ENCODE data around the gene MINPP1. TPM values are rescaled to one million over a fixed set of nuclear protein-coding genes. Genes with fewer than 3 reads are reported as not detected.

Gene MINPP1
- total RNA-seq, 1 experiment from 2014 or later, result 22.1 TPM

DNA sequence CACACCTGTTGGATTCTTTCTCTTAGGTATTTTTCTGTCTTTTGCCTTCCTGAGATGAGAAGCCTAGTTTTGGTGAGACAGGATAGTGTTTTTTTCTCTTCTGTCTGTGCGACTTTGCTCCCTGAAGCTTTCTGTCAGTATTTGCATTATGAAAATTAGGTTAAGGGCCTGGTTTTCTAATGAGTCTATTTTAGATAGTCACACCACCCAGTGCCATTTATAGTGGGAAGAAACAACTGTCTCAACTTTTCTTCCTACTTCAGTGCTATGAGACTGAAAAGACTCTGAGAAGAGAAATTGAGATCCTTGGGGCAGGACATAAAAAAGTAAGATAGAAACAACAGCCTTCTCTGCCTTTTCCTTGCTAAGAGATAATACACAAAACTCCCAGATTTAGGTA is 53.6 kb downstream of the MINPP1 start:
- ChIA-PET POLR2A (no interaction called here), RAD21 (ENCODE audit: low non-redundant PET in 1 of 2, low total read pairs in 2 of 2, uncharacterized antibody in 2 of 2, unreplicated experiment in 2 of 2) (no interaction called here), CTCF (no interaction called here)
- no peaks in the 10 kb centered on the region for H3K9me2 ChIP-seq (ENCODE audit: insufficient read depth)
- no peak overlapping the region for H3K9ac ChIP-seq (ENCODE audit: low read length)
- H3K79me2 ChIP-seq (ENCODE audit: insufficient read depth, low read length), result no peaks in the 10 kb centered on the region
- no peaks in the 10 kb centered on the region for H3K27me3 ChIP-seq (ENCODE audit: insufficient read depth, low read length)
- no peak for TF ChIP-seq CEBPB (IDR thresholded peaks at IDR 0.05; ENCODE audit: low read depth)
- H3K27ac ChIP-seq (ENCODE audit: low read depth, low read length), result no peak overlapping the region
- DNase-seq (ENCODE audit: low read depth, low spot score) (no peak), ATAC-seq (no peak)
- no TSS peak for BruUV-seq (replicated peaks)
- no peaks in the 10 kb centered on the region for H4K20me1 ChIP-seq (ENCODE audit: insufficient read depth)
- intact Hi-C loops (cut with micrococcal nuclease), result no loop called here
- H3K4me1 ChIP-seq (ENCODE audit: control insufficient read depth in 1 of 2, insufficient read depth in 2 of 2, low read length in 2 of 2), result no peaks in the 10 kb centered on the region
- no peak overlapping the region for H3K4me2 ChIP-seq (ENCODE audit: low read length)
- H2AFZ ChIP-seq (ENCODE audit: low read depth, low read length, poor library complexity, severe bottlenecking), result no peak overlapping the region
- no peak overlapping the region for H3K4me3 ChIP-seq (replicated peaks in 1 of 2; ENCODE audit: low read depth in 1 of 2, low read length in 2 of 2)
- no peaks in the 10 kb centered on the region for H3K9me3 ChIP-seq (ENCODE audit: control insufficient read depth in 1 of 2, insufficient read depth in 1 of 2, low read depth in 1 of 2, low read length in 2 of 2)
- no peaks in the 10 kb centered on the region for H3K36me3 ChIP-seq (ENCODE audit: control insufficient read depth in 1 of 2, insufficient read depth in 2 of 2, low read length in 2 of 2)

- no peak for ATAC-seq
- ChIA-PET POLR2A (no interaction called here), CTCF (no interaction called here), RAD21 (ENCODE audit: low non-redundant PET in 1 of 2, low total read pairs in 2 of 2, uncharacterized antibody in 2 of 2, unreplicated experiment in 2 of 2) (no interaction called here)
- TF ChIP-seq EGR1 (IDR thresholded peaks at IDR 0.05; ENCODE audit: low read depth) (no peak), SRF (IDR thresholded peaks at IDR 0.05; ENCODE audit: low read depth) (no peak), SIN3A (IDR thresholded peaks at IDR 0.05; ENCODE audit: low read depth) (no peak), MAX (IDR thresholded peaks at IDR 0.05) (no peak), CBX3 (IDR thresholded peaks at IDR 0.05; ENCODE audit: low read depth) (no peak), TCF7L2 (IDR thresholded peaks at IDR 0.05; ENCODE audit: borderline replicate concordance, extremely low read depth, insufficient read depth, insufficient read length) (no peak), CEBPB (IDR thresholded peaks at IDR 0.05; ENCODE audit: low read depth) (no peak), ELF1 (IDR thresholded peaks at IDR 0.05; ENCODE audit: borderline replicate concordance, low read depth) (no peak), POLR2AphosphoS5 (IDR thresholded peaks at IDR 0.05; ENCODE audit: low read depth, low read length) (no peak), ZBTB33 (IDR thresholded peaks at IDR 0.05; ENCODE audit: extremely low read depth, insufficient replicate concordance, low read length) (no peak), JUND (IDR thresholded peaks at IDR 0.05) (no peak)
- H2AFZ ChIP-seq (ENCODE audit: low read depth, low read length, poor library complexity, severe bottlenecking), result no peak overlapping the region
- H3K9me2 ChIP-seq (ENCODE audit: insufficient read depth), result no peaks in the 10 kb centered on the region
- H4K20me1 ChIP-seq (ENCODE audit: insufficient read depth), result no peaks in the 10 kb centered on the region
- H3K9me3 ChIP-seq (ENCODE audit: control insufficient read depth in 1 of 2, insufficient read depth in 1 of 2, low read depth in 1 of 2, low read length in 2 of 2), result no peaks in the 10 kb centered on the region
- DNase-seq (ENCODE audit: low read depth, low spot score), result no peak
- no peaks in the 10 kb centered on the region for H3K27me3 ChIP-seq (ENCODE audit: insufficient read depth, low read length)
- no peak overlapping the region for H3K4me2 ChIP-seq (ENCODE audit: low read length)
- intact Hi-C loops (cut with micrococcal nuclease), result no loop called here
- no peak overlapping the region for H3K9ac ChIP-seq (ENCODE audit: low read length)
- H3K4me3 ChIP-seq (replicated peaks in 1 of 2; ENCODE audit: low read depth in 1 of 2, low read length in 2 of 2), result no peak overlapping the region
- no peaks in the 10 kb centered on the region for H3K4me1 ChIP-seq (ENCODE audit: control insufficient read depth in 1 of 2, insufficient read depth in 2 of 2, low read length in 2 of 2)
- no peaks in the 10 kb centered on the region for H3K79me2 ChIP-seq (ENCODE audit: insufficient read depth, low read length)
- no TSS peak for BruUV-seq (replicated peaks)
- no peak overlapping the region for H3K27ac ChIP-seq (ENCODE audit: low read depth, low read length)
- H3K36me3 ChIP-seq (ENCODE audit: control insufficient read depth in 1 of 2, insufficient read depth in 2 of 2, low read length in 2 of 2), result no peaks in the 10 kb centered on the region
These were observed 54.7 kb downstream of the MINPP1 start for GRCh38 chr10:87559392-87559791.
